ENCODE results near the gene TMEM184A. TPM values are rescaled to one million over a fixed set of nuclear protein-coding genes. Genes with fewer than 3 reads are reported as not detected.

The TMEM184A gene
- total and polyA plus RNA-seq, 2 of the 8 experiments (the other 6 are each of a cell fraction or from before 2014, with no cell fraction given): 1.8 to 2.1 TPM

DNA sequence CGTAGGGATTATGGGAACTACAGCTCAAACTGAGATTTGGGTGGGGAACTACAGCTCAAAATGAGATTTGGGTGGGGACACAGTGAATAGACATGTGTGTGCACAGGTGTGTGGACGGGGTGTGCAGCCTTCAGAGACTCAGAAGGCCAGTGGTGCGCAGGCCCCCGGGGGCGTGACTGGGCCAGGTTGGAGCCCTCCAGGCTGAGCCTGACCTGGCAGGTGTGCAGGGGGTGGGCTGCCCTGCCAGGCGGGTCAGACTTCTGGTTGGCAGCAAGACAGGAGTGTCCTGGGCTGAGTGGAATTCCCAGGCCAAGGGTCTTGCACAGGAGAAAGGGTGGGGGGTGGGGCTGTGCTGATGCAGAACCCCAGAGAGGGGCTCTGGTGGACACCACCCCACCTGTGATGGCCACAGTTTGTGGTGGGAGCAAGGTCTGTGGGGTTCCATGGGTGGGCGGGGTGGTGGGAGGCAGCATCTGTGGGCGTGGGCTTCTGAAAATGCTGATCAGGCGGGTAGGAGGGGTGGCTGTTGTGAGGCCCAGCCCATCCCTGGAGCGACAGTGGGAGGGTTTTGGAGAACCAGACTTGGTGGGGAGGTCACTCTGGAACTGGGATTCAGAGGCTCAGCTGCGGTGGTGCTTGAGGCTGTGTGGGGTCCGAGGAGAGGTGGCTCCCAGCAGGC lies 43.1 kb upstream of the TMEM184A start (continued):
- TF ChIP-seq SUZ12 (IDR thresholded peaks at IDR 0.05; ENCODE audit: low read length): no peak
